Measurements from ENCODE around the gene RAD51B.

Gene RAD51B

GRCh38 chr14:67846029-67846610 is 26.5 kb downstream of the RAD51B start:
- no peak for TF ChIP-seq CTCF (IDR thresholded peaks at IDR 0.05)

GRCh38 chr14:67850066-67850830 is 30.7 kb downstream of the RAD51B start:
- TF ChIP-seq CTCF (IDR thresholded peaks at IDR 0.05) = no peak

GRCh38 chr14:67851785-67852410 is 32.3 kb downstream of the RAD51B start:
- TF ChIP-seq CTCF (IDR thresholded peaks at IDR 0.05) = no peak

GRCh38 chr14:67852926-67853604 is 33.5 kb downstream of the RAD51B start:
- TF ChIP-seq CTCF (IDR thresholded peaks at IDR 0.05) = no peak

- no peak for TF ChIP-seq CTCF (IDR thresholded peaks at IDR 0.05)
Observed at GRCh38 chr14:67853715-67854114, 34.1 kb downstream of the RAD51B start.

- no peak for TF ChIP-seq CTCF (IDR thresholded peaks at IDR 0.05)
Observed at GRCh38 chr14:67856827-67857226, 37.2 kb downstream of the RAD51B start.

GRCh38 chr14:67857778-67858350 is 38.3 kb downstream of the RAD51B start:
- no peak for TF ChIP-seq CTCF (IDR thresholded peaks at IDR 0.05)
